Esophagus muscularis mucosa (tissue), 4 donors: ENCODE data around the gene RABL6. TPM values are rescaled to one million over a fixed set of nuclear protein-coding genes. Genes with fewer than 3 reads are reported as not detected.

Source experiments
- DNase-seq: peaks from one replicate; pipeline ENCODE4 v3.0.0-alpha.2; 2017; ENCODE audit errors: extremely low spot score
- H3K27ac ChIP-seq, 4 donors: fragments of 200-600 bp; sonication (generic); replicated peaks in 1 of 4; 1 replicate in 3 of 4; 2 replicates in 1 of 4; pipeline ENCODE4 v1.5.1; 2016 to 2019; ENCODE audit warnings: mild to moderate bottlenecking in 1 of 4
- H3K27me3 ChIP-seq, 4 donors: fragments of 200-600 bp; sonication (generic); one replicate each; pipeline versions ENCODE4 v1.5.1 to v1.6.0; 2016 to 2019
- H3K36me3 ChIP-seq, 4 donors: fragments of 200-600 bp; sonication (generic); one replicate each; pipeline ENCODE4 v1.5.1; 2016 to 2019
- H3K4me1 ChIP-seq, 4 donors: fragments of 200-600 bp; sonication (generic); one replicate each; pipeline ENCODE4 v1.5.1; 2016 to 2019
- H3K4me3 ChIP-seq, 4 donors: fragments of 200-600 bp; sonication (generic); 1 replicate in 2 of 4; 2 replicates in 2 of 4; pipeline ENCODE4 v1.5.1; 2016 to 2019; ENCODE audit warnings: mild to moderate bottlenecking in 4 of 4, moderate library complexity in 1 of 4
- H3K9me3 ChIP-seq, 4 donors: fragments of 200-600 bp; sonication (generic); 1 replicate in 3 of 4; 2 replicates in 1 of 4; pipeline ENCODE4 v1.5.1; 2016 to 2019
- EP300 ChIP-seq: sonication (generic); formaldehyde crosslinking; IDR thresholded peaks from one replicate; pipeline ENCODE4 v1.6.1; 2017; ENCODE audit warnings: antibody characterized with exemption
- POLR2A ChIP-seq: fragments of 450-650 bp; IDR thresholded peaks from one replicate; pipeline ENCODE4 v1.6.1; 2017; ENCODE audit warnings: antibody characterized with exemption, moderate library complexity, mild to moderate bottlenecking, low read depth
- POLR2AphosphoS5 ChIP-seq, 2 donors: sonication (generic); formaldehyde crosslinking; IDR thresholded peaks; one replicate each; pipeline ENCODE4 v1.6.1; 2017; ENCODE audit warnings: antibody characterized with exemption in 2 of 2
- WGBS: methylation state at CpG from one replicate; pipeline ENCODE4 v1.1.5; 2018; 5-methylcytosine and 5-hydroxymethylcytosine counted together
- intact Hi-C: fragments of 100-400 bp; cut with DNase I; formaldehyde crosslinking; loops from one replicate; pipeline ENCODE4 v1.15.1; 2023
- total RNA-seq, 4 donors: library from RNA; depleted of rRNA; stranded (reverse); fragments of >200 nt; gene quantifications; one replicate each; pipeline versions ENCODE4 v1.1.0 to v1.2.1, GENCODE V29; 2016
- TF ChIP-seq, protein P1 (sequence below), 3 experiments: fragments of 200-600 bp in 2 of 3; fragments of 450-650 bp in 1 of 3; sonication (generic) in 2 of 3; IDR thresholded peaks; one replicate each; pipeline ENCODE4 v1.5.1; 2017 to 2019; ENCODE audit warnings: antibody characterized with exemption in 3 of 3, mild to moderate bottlenecking in 2 of 3, moderate library complexity in 1 of 3

Gene RABL6
- total RNA-seq, 4 donors from 2014 or later, result 56.3 to 110 (median 83.0) TPM

DNA sequence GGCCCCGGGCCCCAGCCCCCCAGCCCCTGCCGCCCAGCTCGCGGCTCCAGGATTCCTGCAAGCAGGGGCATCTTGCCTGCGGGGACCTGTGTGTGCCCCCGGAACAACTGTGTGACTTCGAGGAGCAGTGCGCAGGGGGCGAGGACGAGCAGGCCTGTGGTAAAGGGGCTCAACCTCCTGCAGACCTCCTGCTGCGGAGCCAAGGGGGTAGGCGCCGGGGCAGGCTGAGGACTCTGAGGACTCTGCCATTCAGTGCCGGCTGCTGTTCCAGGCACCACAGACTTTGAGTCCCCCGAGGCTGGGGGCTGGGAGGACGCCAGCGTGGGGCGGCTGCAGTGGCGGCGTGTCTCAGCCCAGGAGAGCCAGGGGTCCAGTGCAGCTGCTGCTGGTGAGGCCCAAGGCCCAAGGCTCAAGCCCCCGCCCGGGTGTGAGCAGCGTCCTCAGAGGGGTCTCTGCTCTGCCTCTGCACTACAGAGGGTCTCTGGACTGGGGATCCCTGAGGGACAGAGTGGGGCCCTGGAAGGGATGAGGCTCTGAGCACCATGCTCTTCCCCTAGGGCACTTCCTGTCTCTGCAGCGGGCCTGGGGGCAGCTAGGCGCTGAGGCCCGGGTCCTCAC lies 47.8 kb downstream of the RABL6 start:
- Histone ChIP-seq H3K4me1 (peaks cover 18 to 38% (median 26%) of the 10 kb centered on the region in 4 donors), H3K27ac (no peak overlapping the region), H3K36me3 (peaks cover 0 to 18% (median 14%) of the 10 kb centered on the region in 4 donors), H3K4me3 (no peak overlapping the region), H3K27me3 (no peaks in the 10 kb centered on the region), H3K9me3 (no peaks in the 10 kb centered on the region)
- no peak for DNase-seq
- intact Hi-C loops, result no loop called here
- TF ChIP-seq EP300, result no peak
- TF ChIP-seq, protein P1, sequence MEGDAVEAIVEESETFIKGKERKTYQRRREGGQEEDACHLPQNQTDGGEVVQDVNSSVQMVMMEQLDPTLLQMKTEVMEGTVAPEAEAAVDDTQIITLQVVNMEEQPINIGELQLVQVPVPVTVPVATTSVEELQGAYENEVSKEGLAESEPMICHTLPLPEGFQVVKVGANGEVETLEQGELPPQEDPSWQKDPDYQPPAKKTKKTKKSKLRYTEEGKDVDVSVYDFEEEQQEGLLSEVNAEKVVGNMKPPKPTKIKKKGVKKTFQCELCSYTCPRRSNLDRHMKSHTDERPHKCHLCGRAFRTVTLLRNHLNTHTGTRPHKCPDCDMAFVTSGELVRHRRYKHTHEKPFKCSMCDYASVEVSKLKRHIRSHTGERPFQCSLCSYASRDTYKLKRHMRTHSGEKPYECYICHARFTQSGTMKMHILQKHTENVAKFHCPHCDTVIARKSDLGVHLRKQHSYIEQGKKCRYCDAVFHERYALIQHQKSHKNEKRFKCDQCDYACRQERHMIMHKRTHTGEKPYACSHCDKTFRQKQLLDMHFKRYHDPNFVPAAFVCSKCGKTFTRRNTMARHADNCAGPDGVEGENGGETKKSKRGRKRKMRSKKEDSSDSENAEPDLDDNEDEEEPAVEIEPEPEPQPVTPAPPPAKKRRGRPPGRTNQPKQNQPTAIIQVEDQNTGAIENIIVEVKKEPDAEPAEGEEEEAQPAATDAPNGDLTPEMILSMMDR (IDR thresholded peaks at IDR 0.05), result no peak
- TF ChIP-seq POLR2A, result no peak
- TF ChIP-seq POLR2AphosphoS5 (IDR thresholded peaks at IDR 0.05), result no peak
- no CpG with 5 or more reads among the region's 26 CpGs for WGBS

DNA sequence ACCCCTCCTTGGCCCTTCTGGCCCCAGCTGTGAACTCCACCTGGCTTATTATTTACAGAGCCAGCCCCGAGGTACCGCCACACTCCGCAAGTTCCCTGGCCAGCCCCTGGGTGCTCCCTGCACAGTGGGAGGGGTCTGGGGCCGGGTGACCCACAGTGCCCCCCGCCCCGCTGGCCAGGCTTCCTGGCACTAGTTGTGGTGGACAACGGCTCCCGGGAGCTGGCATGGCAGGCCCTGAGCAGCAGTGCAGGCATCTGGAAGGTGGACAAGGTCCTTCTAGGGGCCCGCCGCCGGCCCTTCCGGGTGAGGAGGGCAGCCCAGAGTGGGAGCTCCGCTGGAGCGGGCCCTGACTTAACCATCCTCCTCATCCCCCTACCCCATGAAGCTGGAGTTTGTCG lies 48.3 kb downstream of the RABL6 start:
- H3K36me3 ChIP-seq, result peaks cover 0 to 18% (median 14%) of the 10 kb centered on the region in 4 donors
- no peak for DNase-seq
- H3K4me3 ChIP-seq, result no peak overlapping the region
- no peak for TF ChIP-seq EP300
- TF ChIP-seq POLR2AphosphoS5 (IDR thresholded peaks at IDR 0.05), result no peak
- no peak for TF ChIP-seq POLR2A
- TF ChIP-seq, protein P1 (IDR thresholded peaks at IDR 0.05), result no peak
- no peaks in the 10 kb centered on the region for H3K27me3 ChIP-seq
- intact Hi-C loops, result no loop called here
- peaks cover 14 to 33% (median 21%) of the 10 kb centered on the region in 4 donors for H3K4me1 ChIP-seq
- H3K9me3 ChIP-seq, result no peaks in the 10 kb centered on the region
- WGBS, result 74% methylated on average over 7 of the region's 15 CpGs
- H3K27ac ChIP-seq, result no peak overlapping the region

DNA sequence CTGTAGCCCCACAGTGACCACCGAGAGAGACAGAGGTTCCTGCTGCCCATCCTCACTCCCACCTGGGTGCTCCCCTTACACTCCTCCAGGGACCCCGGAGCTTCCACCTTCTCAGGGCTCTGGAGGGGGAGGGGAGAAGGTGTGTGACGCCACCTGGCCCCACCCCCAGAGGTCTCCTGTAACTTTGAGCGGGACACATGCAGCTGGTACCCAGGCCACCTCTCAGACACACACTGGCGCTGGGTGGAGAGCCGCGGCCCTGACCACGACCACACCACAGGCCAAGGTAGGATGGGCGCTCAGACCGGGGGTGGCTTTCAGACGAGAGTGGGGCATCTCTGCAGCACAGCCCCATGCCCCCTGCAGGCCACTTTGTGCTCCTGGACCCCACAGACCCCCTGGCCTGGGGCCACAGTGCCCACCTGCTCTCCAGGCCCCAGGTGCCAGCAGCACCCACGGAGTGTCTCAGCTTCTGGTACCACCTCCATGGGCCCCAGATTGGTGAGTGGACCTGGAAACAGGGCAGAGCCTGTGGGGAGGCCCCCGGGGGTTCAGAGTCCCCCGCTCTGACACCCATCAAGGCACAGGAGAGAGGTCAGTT lies 48.9 kb downstream of the RABL6 start:
- H3K4me3 ChIP-seq, result no peak overlapping the region
- peaks cover 14 to 27% (median 17%) of the 10 kb centered on the region in 4 donors for H3K4me1 ChIP-seq
- H3K27me3 ChIP-seq, result no peaks in the 10 kb centered on the region
- peaks cover 3 to 19% (median 15%) of the 10 kb centered on the region in 4 donors for H3K36me3 ChIP-seq
- WGBS, result 70% methylated on average over 3 of the region's 14 CpGs
- intact Hi-C loops, result no loop called here
- no peak for DNase-seq
- no peaks in the 10 kb centered on the region for H3K9me3 ChIP-seq
- no peak overlapping the region for H3K27ac ChIP-seq
- TF ChIP-seq POLR2A (no peak), POLR2AphosphoS5 (IDR thresholded peaks at IDR 0.05) (no peak), EP300 (no peak)
- TF ChIP-seq, protein P1 (IDR thresholded peaks at IDR 0.05), result no peak

DNA sequence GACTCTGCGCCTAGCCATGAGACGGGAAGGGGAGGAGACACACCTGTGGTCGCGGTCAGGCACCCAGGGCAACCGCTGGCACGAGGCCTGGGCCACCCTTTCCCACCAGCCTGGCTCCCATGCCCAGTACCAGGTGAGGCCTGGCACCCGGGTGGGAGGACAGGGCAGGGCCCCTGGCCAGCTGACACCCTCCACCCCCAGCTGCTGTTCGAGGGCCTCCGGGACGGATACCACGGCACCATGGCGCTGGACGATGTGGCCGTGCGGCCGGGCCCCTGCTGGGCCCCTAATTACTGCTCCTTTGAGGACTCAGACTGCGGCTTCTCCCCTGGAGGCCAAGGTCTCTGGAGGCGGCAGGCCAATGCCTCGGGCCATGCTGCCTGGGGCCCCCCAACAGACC lies 49.4 kb downstream of the RABL6 start:
- Histone ChIP-seq H3K4me1 (peaks cover 11 to 25% (median 16%) of the 10 kb centered on the region in 4 donors), H3K36me3 (peaks cover 8 to 24% (median 19%) of the 10 kb centered on the region in 4 donors), H3K4me3 (no peak overlapping the region), H3K27me3 (no peaks in the 10 kb centered on the region), H3K9me3 (no peaks in the 10 kb centered on the region), H3K27ac (no peak overlapping the region)
- DNase-seq, result no peak
- TF ChIP-seq EP300 (no peak), POLR2A (no peak), POLR2AphosphoS5 (IDR thresholded peaks at IDR 0.05) (no peak)
- TF ChIP-seq, protein P1 (IDR thresholded peaks at IDR 0.05), result no peak
- no CpG with 5 or more reads among the region's 19 CpGs for WGBS
- intact Hi-C loops, result no loop called here
